Stomach smooth muscle (tissue), 2 donors: Measurements from ENCODE around the gene ATG5.

Source experiments
- H3K27ac ChIP-seq: one replicate; pipeline ENCODE4 v1.7.0; 2013; ENCODE audit warnings: mild to moderate bottlenecking, low read length, inconsistent platforms
- H3K27me3 ChIP-seq, 2 donors: one replicate each; pipeline ENCODE4 v1.7.0; 2013; ENCODE audit warnings: low read length in 2 of 2; ENCODE audit not compliant: insufficient read depth in 2 of 2, control insufficient read depth in 1 of 2
- H3K36me3 ChIP-seq, 2 donors: one replicate each; pipeline ENCODE4 v1.7.0; 2013; ENCODE audit warnings: low read length in 2 of 2; ENCODE audit not compliant: control insufficient read depth in 2 of 2, insufficient read depth in 2 of 2
- H3K4me1 ChIP-seq: one replicate; pipeline ENCODE4 v1.7.0; 2013; ENCODE audit warnings: low read length; ENCODE audit not compliant: control insufficient read depth, insufficient read depth
- H3K4me3 ChIP-seq, 2 donors: one replicate each; pipeline ENCODE4 v1.7.0; 2013; ENCODE audit warnings: low read length in 2 of 2
- H3K9ac ChIP-seq, 2 donors: one replicate each; pipeline ENCODE4 v1.7.0; 2013; ENCODE audit warnings: low read length in 2 of 2, mild to moderate bottlenecking in 1 of 2
- H3K9me3 ChIP-seq, 2 donors: one replicate each; pipeline ENCODE4 v1.7.0; 2013; ENCODE audit warnings: low read length in 2 of 2; ENCODE audit not compliant: control insufficient read depth in 2 of 2
- donor health status: healthy.
- donor health status: Pancreatic carcinoma.

ATG5 gene

DNA sequence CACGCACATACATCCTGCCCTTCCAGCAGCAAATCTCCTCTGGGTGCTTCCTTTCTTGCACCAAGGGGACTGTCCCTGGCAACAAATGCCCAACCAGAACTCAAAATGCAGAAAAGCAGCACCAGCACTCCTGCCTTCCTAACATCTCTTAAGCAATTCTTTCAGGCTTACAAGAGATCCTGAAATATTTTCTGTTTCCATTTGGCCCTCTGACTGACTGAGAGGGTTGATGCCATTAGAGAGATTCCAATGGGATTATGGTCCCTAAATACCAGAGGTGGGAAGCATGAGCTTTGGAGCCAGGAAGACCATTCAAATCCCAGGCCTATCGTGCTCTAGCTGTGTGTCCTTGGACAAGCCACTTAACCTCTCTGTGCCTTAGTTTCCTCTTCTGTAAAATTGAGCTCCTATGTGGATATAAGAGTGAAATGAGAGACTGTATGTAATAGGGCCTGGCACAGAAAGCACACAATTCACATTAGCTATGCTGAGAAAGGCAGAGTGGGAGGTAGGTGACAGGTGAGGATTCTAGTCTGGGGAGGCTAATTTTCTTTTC lies 182.6 kb downstream of the ATG5 start:
- H3K4me3 ChIP-seq = no peak overlapping the region
- H3K9ac ChIP-seq = no peak overlapping the region
- no peak overlapping the region for H3K27ac ChIP-seq
- H3K36me3 ChIP-seq = no peaks in the 10 kb centered on the region
- no peaks in the 10 kb centered on the region for H3K4me1 ChIP-seq
- peaks cover 0 to 3% of the 10 kb centered on the region in 2 donors for H3K27me3 ChIP-seq
- no peaks in the 10 kb centered on the region for H3K9me3 ChIP-seq

DNA sequence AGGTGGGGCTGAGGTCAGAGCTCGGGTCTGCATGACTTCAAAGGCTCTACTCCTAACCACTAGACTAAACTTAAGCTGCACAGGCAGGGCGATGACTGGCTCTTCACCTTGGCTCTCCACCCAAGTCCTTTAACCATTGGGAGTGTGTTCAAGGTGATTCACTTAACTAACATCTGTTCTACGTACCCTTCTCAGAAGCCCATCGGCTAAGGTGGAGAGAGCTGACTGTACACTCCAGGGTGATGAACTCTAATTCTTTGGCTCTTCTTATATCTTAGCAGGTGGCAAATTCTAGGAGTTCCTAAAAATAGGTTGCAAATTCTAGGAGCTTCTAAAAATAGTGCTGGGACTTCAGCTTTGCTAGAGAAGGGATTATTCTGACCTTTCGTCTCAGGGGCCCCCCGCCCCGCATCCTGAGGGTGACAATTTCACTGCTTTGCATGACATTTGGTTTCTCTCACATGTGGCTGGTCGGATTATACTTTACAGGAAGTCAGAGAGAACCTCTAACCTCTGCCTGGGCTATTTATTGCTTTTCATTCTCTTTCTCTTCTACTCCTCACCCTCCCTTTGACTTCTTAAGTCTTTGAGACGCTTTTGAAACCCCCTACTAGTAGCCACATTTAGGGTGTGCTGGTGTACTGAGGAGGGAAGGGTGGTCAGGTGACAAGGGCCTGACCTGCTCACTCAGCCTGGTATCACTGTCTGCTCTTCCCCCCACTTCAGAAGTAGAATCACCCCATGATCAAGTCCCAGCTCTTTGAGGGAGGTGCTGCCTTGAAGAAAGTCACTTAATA lies 183.9 kb downstream of the ATG5 start:
- peaks cover 0 to 3% of the 10 kb centered on the region in 2 donors for H3K27me3 ChIP-seq
- H3K4me1 ChIP-seq = no peaks in the 10 kb centered on the region
- no peak overlapping the region for H3K9ac ChIP-seq
- no peaks in the 10 kb centered on the region for H3K36me3 ChIP-seq
- no peaks in the 10 kb centered on the region for H3K9me3 ChIP-seq
- no peak overlapping the region for H3K4me3 ChIP-seq
- H3K27ac ChIP-seq = no peak overlapping the region

DNA sequence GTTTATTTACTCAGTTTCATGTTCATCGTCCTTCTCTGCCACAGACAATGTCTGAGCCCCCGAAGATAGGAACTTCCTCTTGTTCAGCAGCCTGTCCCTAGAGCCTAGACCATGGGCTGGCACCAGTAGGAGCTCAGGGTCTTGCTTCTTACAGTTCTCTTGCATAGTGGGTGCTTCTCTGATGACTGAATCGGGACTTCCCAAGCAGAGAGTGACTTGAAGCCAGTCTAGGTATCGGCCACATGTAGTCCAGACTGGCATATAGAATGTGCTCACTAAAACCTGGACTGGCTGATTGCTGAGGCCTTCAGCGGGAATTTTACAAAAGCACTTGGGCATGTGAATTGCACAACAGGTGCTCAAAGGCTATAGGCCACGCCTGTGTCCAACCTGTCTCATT lies 187.4 kb downstream of the ATG5 start:
- H3K4me1 ChIP-seq = no peaks in the 10 kb centered on the region
- no peaks in the 10 kb centered on the region for H3K9me3 ChIP-seq
- no peak overlapping the region for H3K27ac ChIP-seq
- no peaks in the 10 kb centered on the region for H3K27me3 ChIP-seq
- H3K9ac ChIP-seq = no peak overlapping the region
- no peak overlapping the region for H3K4me3 ChIP-seq
- no peaks in the 10 kb centered on the region for H3K36me3 ChIP-seq

- Histone ChIP-seq H3K4me1 (no peaks in the 10 kb centered on the region), H3K27me3 (no peaks in the 10 kb centered on the region), H3K9me3 (no peaks in the 10 kb centered on the region), H3K27ac (no peak overlapping the region), H3K36me3 (no peaks in the 10 kb centered on the region), H3K9ac (no peak overlapping the region), H3K4me3 (no peak overlapping the region)
Measured at GRCh38 chr6:106136845-106137244, 188.7 kb downstream of the ATG5 start.

- Histone ChIP-seq H3K27me3 (no peaks in the 10 kb centered on the region), H3K9ac (no peak overlapping the region), H3K4me1 (no peaks in the 10 kb centered on the region), H3K36me3 (no peaks in the 10 kb centered on the region), H3K9me3 (no peaks in the 10 kb centered on the region), H3K4me3 (no peak overlapping the region), H3K27ac (no peak overlapping the region)
Measured at GRCh38 chr6:106135911-106136571, 189.5 kb downstream of the ATG5 start.

GRCh38 chr6:106134906-106135634 lies 190.5 kb downstream of the ATG5 start:
- Histone ChIP-seq H3K9ac (no peak overlapping the region), H3K4me1 (no peaks in the 10 kb centered on the region), H3K27ac (no peak overlapping the region), H3K4me3 (no peak overlapping the region), H3K36me3 (no peaks in the 10 kb centered on the region), H3K27me3 (no peaks in the 10 kb centered on the region), H3K9me3 (no peaks in the 10 kb centered on the region)
